Smooth muscle cell (in vitro differentiated cells): ENCODE results near the gene TEDC1. TPM values are rescaled to one million over a fixed set of nuclear protein-coding genes. Genes with fewer than 3 reads are reported as not detected.

Experiments
- DNase-seq: peaks from one replicate; lab custom pipeline; 2025; ENCODE audit not compliant: unreplicated experiment; lab: John Stamatoyannopoulos, UW
- H2AFZ ChIP-seq: fragments of 200-600 bp; sonication (generic); 2 replicates; pipeline ENCODE4 v1.6.0; 2016; ENCODE audit warnings: antibody characterized with exemption, low read depth, mild to moderate bottlenecking
- H3F3A ChIP-seq: fragments of 200-600 bp; sonication (generic); 2 replicates; pipeline ENCODE4 v1.6.0; 2017; ENCODE audit warnings: antibody characterized with exemption, low read depth
- H3K27ac ChIP-seq: fragments of 200-600 bp; sonication (generic); 2 replicates; pipeline ENCODE4 v1.5.1; 2016; ENCODE audit warnings: low read depth, mild to moderate bottlenecking
- H3K27me3 ChIP-seq: fragments of 200-600 bp; sonication (generic); 2 replicates; pipeline ENCODE4 v1.6.1; 2016; ENCODE audit warnings: low read depth, mild to moderate bottlenecking
- H3K36me3 ChIP-seq: fragments of 200-600 bp; sonication (generic); 2 replicates; pipeline ENCODE4 v1.5.1; 2016; ENCODE audit warnings: low read depth
- H3K4me1 ChIP-seq: fragments of 200-600 bp; sonication (generic); 2 replicates; pipeline ENCODE4 v1.5.1; 2016; ENCODE audit warnings: low read depth
- H3K4me2 ChIP-seq: fragments of 200-600 bp; sonication (generic); 2 replicates; pipeline ENCODE4 v1.6.0; 2016; ENCODE audit warnings: mild to moderate bottlenecking
- H3K4me3 ChIP-seq: fragments of 200-600 bp; sonication (generic); 2 replicates; pipeline ENCODE4 v1.5.1; 2016; ENCODE audit warnings: mild to moderate bottlenecking
- H3K79me2 ChIP-seq: fragments of 200-600 bp; sonication (generic); 2 replicates; pipeline ENCODE4 v1.6.0; 2016; ENCODE audit warnings: low read depth, mild to moderate bottlenecking
- H3K9ac ChIP-seq: fragments of 200-600 bp; sonication (generic); 2 replicates; pipeline ENCODE4 v1.6.0; 2016; ENCODE audit warnings: low read depth
- H3K9me3 ChIP-seq: fragments of 200-600 bp; sonication (generic); replicated peaks from 2 replicates; pipeline ENCODE4 v1.5.1; 2016; ENCODE audit warnings: low read depth
- H4K20me1 ChIP-seq: fragments of 200-600 bp; sonication (generic); 2 replicates; pipeline ENCODE4 v1.6.0; 2016; ENCODE audit warnings: low read depth
- WGBS: methylation state at CpG from one replicate; pipeline ENCODE4 v1.1.7; 2016; ENCODE audit warnings: low lambda C conversion rate; 5-methylcytosine and 5-hydroxymethylcytosine counted together
- polyA plus RNA-seq: library from polyadenylated mRNA; unstranded; fragments of >200 nt; fragmentation: Nextera tagmentation; extraction: Ambion mirVana; gene quantifications from 2 replicates; pipeline ENCODE4 v1.2.1, GENCODE V29; 2016
- total RNA-seq: library from RNA; depleted of rRNA; stranded (reverse); fragments of >200 nt; gene quantifications from 2 replicates; pipeline ENCODE4 v1.2.3, GENCODE V29; 2014
- TF ChIP-seq, protein P1 (sequence below): fragments of 200-600 bp; sonication (generic); IDR thresholded peaks from 2 replicates; pipeline ENCODE4 v1.5.1; 2017; ENCODE audit warnings: borderline replicate concordance, mild to moderate bottlenecking, antibody characterized with exemption; ENCODE audit not compliant: insufficient read depth, poor library complexity, severe bottlenecking

TEDC1 gene
- total and polyA plus RNA-seq, 2 experiments from 2014 or later: 3.8 to 8.2 TPM

DNA sequence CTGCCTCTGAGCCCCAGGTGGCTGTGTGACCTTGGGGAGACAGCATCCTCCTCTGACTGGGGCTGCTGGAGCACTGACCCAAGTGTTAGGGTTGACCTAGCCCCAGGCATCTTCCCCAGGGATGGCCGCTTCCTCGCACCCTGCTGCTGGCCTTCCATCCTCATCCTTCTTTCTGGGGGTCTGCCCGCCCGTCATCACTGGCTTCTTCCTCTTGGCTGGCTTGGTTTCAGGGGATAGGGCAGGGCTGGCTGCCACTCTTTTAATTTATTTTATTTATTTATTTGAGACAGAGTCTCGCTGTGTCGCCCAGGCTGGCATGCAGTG lies 3.5 kb downstream of the TEDC1 start:
- Histone ChIP-seq H3K79me2 (no peaks in the 10 kb centered on the region), H3K27ac (no peak overlapping the region), H3K4me2 (no peak overlapping the region), H3K9ac (no peak overlapping the region), H3K4me3 (no peak overlapping the region), H3K9me3 (no peaks in the 10 kb centered on the region), H3F3A (no peaks in the 10 kb centered on the region), H2AFZ (no peak overlapping the region), H4K20me1 (no peaks in the 10 kb centered on the region), H3K4me1 (peaks cover under 1% of the 10 kb centered on the region), H3K36me3 (no peaks in the 10 kb centered on the region), H3K27me3 (no peaks in the 10 kb centered on the region)
- TF ChIP-seq, protein P1, sequence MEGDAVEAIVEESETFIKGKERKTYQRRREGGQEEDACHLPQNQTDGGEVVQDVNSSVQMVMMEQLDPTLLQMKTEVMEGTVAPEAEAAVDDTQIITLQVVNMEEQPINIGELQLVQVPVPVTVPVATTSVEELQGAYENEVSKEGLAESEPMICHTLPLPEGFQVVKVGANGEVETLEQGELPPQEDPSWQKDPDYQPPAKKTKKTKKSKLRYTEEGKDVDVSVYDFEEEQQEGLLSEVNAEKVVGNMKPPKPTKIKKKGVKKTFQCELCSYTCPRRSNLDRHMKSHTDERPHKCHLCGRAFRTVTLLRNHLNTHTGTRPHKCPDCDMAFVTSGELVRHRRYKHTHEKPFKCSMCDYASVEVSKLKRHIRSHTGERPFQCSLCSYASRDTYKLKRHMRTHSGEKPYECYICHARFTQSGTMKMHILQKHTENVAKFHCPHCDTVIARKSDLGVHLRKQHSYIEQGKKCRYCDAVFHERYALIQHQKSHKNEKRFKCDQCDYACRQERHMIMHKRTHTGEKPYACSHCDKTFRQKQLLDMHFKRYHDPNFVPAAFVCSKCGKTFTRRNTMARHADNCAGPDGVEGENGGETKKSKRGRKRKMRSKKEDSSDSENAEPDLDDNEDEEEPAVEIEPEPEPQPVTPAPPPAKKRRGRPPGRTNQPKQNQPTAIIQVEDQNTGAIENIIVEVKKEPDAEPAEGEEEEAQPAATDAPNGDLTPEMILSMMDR: no peak
- no peak for DNase-seq
- WGBS: 98% methylated on average over 6 of the region's 6 CpGs

DNA sequence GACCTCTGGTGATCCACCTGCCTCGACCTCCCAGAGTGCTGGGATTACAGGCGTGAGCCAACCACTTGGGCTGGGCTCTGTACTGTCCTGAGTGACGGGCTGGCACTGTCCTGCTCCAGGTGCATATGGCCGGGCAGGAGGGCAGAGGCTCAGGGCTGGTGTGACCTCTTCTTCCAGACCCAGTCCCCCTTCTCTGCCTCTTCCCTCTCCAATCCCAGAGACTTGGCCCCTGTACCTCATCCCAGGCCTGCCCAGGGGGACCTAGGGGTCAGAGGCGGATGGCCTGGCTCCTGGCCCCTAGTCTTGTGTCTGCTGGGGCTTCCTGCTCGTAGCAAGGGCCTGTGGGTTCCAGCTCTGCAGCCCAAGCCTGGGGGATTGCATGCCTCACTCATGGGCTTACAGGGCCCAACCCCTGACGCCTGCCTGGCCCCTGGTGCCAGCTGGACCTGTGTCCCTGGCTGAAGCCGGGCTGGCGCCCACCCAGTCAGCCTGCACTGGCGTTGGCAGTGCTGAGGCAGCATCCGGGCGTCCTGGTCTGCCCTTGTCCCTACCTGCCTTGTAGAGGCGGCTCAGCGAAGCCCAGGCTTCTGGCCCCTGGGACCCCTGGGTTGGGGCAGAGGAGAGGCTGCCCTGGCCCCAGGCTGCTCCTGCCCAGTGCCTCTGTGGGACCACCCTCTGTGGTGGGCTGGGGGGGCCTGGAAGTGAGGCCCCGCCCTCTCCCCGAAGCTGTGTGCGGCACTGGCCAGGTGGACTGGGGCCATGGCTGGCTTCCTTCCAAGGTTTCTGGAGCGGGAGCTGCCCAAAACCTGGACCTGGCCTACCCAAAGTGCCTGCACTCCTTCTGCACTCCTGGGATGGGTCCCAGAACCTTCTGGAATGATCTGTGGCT lies 4.3 kb downstream of the TEDC1 start:
- H3K9me3 ChIP-seq: no peaks in the 10 kb centered on the region
- no peak for DNase-seq
- H4K20me1 ChIP-seq: no peaks in the 10 kb centered on the region
- no peak overlapping the region for H3K4me3 ChIP-seq
- H3K36me3 ChIP-seq: no peaks in the 10 kb centered on the region
- no peak overlapping the region for H3K4me2 ChIP-seq
- H3K79me2 ChIP-seq: no peaks in the 10 kb centered on the region
- TF ChIP-seq, protein P1: no peak
- H3F3A ChIP-seq: no peaks in the 10 kb centered on the region
- H2AFZ ChIP-seq: no peak overlapping the region
- no peaks in the 10 kb centered on the region for H3K27me3 ChIP-seq
- H3K27ac ChIP-seq: no peak overlapping the region
- WGBS: 91% methylated on average over 18 of the region's 18 CpGs
- H3K4me1 ChIP-seq: no peaks in the 10 kb centered on the region
- no peak overlapping the region for H3K9ac ChIP-seq

DNA sequence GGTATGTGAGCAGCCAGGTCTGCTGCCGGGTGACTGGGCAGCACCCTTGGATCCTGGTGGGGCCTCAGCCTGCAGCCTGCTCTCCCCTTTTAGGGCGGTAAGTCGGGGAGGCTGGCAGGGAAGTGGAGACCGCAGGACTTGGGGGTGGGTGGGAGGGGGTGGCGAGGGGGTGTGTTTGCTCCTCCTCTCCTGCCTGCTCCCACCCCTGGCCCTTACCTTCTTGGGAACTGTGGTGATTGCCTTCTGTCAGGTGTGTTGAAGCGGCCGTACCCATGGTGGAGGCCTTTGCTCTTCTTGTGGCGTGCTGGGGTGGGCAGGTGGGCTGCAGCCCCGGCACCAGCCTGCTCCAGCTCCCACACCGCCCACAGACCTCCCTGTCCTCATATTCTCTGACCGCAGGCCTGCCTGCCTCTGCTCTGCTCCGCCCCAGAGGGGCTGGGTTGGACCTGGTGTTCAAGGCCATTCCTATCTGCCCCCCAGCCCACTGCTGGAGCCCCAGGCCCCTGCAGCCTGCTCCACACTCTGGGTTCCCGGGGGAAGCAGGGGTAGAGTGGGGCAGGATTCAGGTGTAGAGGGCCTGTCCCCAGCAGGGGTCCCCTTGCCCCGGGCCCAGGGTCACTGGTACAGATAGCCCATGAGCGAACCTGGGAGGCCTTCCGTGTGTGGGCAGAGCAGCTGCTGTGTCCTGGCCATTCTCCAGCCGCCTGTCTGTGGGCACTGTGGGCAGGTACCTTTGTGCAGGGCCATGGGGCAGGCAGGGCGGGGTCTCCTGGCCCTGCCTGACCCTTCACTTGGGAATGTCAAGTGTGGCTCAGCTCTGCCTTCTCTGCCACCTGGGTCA lies 5.2 kb downstream of the TEDC1 start:
- no peak for DNase-seq
- Histone ChIP-seq H3K36me3 (no peaks in the 10 kb centered on the region), H3F3A (no peaks in the 10 kb centered on the region), H3K9ac (no peak overlapping the region), H2AFZ (no peak overlapping the region), H3K4me1 (no peaks in the 10 kb centered on the region), H3K27me3 (no peaks in the 10 kb centered on the region), H3K4me3 (no peak overlapping the region), H4K20me1 (no peaks in the 10 kb centered on the region), H3K9me3 (no peaks in the 10 kb centered on the region), H3K79me2 (no peaks in the 10 kb centered on the region), H3K4me2 (no peak overlapping the region), H3K27ac (no peak overlapping the region)
- WGBS: 82% methylated on average over 16 of the region's 18 CpGs
- TF ChIP-seq, protein P1: no peak
